ENCODE results near the gene GSPT1. TPM values are rescaled to one million over a fixed set of nuclear protein-coding genes. Genes with fewer than 3 reads are reported as not detected.

Gene GSPT1
- total RNA-seq, 1 experiment from 2014 or later = 102 TPM

DNA sequence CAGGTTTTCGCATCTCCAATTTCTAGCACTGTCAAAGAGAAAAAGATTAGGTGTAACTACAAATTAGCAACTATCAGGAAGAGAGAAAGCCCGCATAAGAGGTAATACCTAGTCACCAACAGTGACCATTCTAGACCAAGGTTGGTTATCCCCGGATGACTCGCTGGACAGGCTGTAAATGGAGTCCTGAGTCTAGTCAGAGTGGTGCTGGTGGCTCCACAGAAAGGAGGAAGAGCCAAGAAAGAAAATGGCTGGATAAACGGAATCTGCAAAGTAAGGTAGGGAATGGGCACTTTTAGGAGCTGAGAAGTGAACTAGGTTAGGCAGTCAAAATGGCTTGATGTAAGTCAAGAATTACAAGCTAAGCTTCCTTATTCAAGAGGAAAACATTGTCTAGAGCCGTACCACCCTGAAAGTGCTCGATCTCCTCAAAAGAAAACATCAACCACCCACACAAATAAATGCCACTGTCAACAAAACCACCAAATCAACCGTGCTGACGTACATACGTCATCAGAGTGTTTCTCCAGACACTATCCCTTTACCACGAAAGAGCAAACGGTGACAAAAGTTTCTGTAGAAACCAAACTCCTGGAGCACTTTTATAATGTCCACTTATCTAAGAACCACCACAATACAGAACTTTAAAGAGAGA is 2.2 kb downstream of the GSPT1 start:
- DNase-seq (ENCODE audit: low read depth) = peak; percentile 8

DNA sequence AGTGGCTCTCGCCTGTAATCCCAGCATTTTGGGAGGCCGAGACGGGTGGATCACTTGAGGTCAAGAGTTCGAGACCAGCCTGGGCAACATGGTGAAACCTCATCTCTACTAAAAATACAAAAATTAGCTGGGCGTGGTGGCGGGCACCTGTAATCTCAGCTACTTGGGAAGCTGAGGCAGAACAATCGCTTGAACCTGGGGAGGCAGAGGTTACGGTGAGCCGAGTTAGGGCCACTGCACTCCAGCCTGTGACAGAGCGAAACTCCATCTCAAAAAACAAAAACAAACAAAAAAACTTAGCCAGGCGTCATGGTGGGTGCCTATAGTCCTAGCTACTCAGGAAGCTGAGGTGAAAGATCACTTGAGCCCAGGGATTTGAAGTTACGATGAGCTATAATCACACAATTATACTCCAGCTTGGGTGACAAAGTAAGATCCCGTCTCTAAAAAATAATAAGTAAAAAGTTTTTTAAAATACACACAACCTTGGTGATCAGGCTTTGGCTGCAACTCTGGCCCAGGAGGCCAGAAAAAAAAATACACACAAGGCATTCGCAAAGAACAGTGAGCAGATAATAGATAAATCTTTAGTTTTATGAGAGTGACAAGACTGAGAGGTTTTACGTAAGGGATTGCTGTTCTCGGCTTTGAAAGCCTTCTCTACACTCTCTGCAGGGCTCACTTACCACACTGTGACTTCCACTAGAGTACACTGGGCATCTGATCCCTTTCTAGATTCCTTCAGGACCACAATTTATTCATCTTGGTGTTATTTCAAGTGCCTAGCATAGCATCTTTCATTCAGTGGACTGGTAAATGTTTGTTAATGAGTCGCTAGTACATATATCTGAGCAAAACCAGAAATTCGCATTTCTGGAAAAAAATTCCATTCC is 5.9 kb downstream of the GSPT1 start:
- no peak for DNase-seq (ENCODE audit: low read depth)

DNA sequence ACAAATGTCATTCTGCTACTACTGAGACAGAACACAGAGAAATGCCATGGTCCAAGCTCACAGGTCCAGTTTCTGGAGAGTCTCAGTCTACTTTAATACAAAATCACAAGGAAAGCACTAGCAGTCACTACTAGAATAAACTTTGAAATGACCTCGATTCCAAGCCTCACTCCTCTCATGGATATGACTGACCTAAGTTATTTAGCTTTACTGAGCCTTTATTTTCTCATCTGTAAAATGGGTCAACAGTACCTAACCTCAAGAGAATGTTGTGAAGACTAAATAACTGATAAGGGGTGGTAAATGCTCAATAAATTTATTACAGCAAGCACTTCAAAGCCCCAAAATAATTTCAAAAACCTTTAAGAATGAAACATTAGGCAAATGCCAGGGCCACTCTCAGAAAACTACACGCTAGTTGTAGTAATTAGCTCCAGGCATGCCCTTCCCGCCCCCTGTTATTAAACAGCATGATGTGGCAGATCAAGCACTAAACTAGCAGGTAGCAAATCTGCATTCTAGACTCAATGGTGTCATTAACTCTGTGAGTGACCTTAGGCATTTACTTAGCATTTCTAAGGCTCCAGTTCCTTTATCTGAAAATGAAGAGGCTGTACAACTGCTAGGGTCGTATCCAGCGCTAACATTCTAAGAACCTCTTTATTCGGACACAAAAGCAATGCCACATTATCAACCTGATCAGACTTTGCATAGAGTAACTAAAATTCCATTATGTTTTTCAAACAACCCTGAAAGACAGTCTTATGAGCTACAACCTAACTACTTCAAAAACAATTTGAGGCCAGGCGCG is 8.4 kb downstream of the GSPT1 start:
- DNase-seq (ENCODE audit: low read depth) = no peak

DNA sequence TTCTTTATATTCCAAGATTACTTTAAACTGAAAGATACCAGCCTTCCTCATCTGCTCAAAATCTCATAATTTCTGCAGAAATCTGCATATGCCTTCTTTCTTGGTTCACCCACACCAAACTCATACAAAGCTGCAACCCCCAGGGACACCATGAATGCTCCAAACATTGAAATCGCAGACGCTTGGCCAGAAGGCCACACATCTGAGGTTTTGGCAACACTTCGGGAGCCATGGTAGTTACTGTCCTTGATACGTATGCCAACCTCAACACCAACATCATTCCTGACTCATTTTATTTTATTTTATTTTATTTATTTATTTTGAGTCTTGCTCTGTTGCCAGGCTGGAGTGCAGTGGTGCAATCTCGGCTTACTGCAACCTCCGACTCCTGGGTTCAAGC is 11.8 kb downstream of the GSPT1 start:
- DNase-seq (ENCODE audit: low read depth) = no peak

DNA sequence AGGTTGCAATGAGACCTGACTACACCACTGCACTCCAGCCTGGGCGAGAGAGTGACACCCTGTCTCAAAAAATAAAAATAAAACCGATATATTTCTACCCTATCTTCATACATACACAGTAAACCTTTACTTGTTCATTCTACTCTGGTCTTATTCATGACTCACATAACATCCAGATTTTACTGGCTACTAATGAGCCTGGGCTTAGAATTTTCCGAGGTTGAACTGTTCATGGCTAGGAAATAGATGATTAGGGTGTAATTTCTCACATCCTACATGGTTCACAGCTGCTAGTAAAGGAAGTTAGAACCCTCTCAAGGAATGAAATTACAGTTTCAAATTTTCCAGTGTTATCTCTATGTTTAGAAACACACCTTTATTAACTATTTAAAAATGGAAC is 14.7 kb downstream of the GSPT1 start:
- no peak for DNase-seq (ENCODE audit: low read depth)

DNA sequence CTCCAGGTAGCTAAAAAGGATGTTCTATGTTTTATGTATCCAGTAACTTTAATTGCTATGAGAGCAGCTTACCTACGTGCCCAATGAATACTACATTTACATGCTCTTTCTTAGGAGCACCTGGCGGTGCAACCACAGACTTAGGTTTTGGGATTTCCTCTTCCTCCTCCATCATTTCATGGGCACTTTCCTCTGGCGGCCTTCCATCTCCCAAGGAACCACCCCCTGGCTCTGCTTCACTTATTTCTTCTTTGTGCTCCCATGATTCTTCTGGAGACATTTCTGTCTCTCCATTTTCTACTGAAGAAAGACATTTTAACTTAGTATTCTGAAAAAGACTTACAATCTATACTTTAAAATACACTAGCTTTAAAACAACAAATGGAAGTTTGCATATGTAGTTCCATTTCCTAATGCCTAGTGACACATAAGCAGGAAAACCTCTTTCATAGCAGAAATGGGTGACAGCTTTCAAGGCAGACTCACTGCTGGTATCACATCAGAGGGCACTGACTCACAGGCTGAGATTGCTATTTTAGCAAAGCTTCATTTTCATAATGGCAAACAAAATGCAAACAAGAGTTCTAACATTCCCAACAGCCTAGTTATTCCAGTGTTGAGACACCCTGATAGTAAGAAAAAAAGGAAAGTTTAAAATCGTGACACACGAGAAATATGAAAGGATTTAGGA is 19.1 kb downstream of the GSPT1 start:
- peak; percentile 10 for DNase-seq (ENCODE audit: low read depth)

DNA sequence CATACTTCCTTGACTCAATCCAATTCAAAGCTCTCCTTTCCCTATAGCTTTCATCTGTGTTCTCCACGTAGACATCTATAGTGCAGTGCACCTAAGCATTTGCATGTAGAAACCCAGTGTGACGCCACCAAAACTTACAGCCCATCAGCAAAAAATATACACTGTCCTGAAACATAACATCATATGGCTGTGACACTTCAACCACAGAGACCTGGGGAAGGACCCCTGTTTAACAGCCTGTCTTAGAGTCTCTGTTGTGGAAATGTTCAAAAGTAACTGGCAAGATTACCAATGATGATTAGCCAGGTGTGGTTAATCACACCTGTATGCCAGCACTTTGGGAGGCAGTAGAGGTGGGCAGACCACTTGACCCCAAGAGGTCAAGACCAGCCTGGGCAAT is 22.2 kb downstream of the GSPT1 start:
- no peak for DNase-seq (ENCODE audit: low read depth)

DNA sequence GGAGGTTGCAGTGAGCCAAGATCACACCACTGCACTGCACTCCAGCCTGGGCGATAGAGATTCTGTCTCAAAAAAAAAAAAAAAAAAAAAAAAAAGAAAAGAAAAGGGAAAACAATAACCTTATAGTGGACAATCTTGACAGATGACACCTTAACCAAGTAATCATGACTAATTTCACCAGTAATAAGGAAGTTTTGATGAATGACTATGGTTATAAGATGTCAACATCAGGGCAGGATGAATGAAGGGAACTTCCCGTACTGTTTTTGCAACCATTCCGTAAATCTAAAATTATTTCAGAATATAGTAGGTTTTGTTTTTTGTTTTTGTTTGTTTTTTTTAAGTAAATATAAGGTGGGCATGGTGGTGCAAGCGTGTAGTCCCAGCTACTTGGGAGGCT is 23.0 kb downstream of the GSPT1 start:
- no peak for DNase-seq (ENCODE audit: low read depth)

DNA sequence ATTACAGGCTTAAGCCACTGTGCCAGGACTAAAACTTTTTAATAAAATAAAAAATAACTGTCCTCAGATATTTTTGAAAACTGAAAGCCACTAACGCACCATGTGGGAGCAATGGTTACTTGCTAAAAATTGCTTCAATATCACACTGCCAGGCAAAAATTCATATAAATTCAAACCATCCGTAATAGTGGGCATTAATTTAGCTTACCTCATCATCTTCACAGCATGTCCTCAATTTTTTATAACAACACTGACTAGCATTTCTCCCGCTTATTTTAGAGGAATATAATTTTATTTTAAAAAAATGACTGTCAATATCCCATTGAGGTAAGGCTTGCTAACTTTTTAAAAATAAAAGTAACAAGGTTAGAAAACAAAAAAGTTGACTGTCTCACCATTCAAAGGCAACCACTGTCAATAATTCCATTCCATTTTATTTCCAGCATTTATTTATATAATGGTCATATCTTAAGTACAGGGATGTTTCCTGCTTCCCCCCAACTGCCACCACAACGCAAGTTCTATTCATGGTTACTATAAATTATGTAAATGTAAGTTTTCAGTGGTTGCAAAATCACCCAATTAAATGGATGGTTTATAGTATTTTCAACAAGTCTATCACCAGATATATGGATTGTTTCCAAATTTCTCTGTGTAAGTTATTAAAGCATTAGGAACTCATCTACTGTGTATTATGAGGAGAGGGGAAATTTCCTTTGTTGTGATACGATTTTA is 25.4 kb downstream of the GSPT1 start:
- DNase-seq (ENCODE audit: low read depth) = no peak

DNA sequence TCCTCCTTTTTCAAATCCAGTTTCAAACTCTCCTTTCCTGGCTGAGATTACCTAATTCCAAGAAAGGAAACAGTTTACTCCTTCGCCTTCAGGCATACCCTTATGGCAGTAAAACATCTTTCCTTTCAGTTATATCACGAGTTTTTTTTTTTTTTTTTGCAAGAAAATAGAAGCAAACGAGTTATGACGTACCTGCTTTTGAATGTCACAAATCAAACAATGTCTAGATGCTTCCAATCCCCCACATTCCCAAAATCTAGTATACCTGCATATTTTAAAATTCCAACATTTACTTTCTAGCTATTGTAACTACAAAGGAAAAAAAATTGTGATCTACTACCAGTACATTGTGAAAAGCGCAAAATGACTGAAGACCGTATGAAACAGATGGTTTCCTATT is 28.9 kb downstream of the GSPT1 start:
- DNase-seq (ENCODE audit: low read depth) = no peak

DNA sequence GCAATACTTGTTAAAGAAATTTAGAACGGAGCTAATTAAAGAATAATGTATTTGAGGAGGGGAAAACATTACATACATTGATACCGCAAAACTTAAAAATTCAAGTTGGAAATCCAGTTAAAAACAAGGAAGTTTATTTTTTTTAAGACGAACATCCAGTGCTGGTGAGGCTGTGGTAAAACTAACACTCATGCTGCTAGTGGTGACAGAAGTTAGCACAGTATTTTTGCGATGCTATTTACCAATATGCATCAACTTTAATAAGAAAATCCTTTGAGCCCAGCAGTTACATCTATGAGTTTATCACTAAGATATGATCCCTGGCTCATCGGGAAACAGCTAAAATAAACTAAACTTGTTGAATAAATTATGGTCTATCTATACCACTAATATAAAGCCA is 31.7 kb downstream of the GSPT1 start:
- DNase-seq (ENCODE audit: low read depth) = no peak

DNA sequence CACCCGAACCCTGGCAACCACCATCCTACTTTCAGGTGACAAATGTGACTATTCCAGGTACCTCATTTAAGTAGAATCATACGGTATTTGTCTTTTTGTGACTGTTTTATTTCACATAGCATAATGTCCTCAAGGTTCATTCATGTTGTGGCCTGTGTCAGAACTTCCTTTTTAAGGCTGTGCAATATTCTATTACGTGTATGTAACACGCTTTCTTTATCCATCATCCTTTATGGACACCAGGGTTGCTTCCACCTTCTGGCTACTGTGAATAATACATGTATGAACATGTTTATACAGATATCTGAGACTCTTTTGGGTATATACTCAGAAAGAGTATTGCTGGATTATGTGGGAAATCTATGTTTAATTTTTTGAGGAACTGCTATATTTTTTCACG is 35.7 kb downstream of the GSPT1 start:
- no peak for DNase-seq (ENCODE audit: low read depth)

DNA sequence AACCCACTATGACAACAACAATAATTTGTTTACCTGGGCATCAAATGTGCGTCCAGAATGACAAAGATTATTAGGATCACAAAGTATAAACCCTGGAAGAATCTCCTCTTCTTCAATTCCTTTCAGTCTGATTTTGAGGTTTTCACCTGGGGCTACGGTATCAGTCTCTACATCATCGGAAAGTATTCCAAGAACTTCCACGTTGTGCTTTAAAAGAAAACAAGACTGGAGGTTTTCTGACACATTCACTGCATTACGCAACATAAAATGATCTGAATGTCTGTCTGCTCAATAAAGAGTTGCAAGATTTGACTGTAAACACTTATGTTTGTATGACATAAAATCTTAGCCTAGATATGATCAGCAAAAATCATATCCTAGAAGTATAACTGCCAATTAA is 38.4 kb downstream of the GSPT1 start:
- no peak for DNase-seq (ENCODE audit: low read depth)

DNA sequence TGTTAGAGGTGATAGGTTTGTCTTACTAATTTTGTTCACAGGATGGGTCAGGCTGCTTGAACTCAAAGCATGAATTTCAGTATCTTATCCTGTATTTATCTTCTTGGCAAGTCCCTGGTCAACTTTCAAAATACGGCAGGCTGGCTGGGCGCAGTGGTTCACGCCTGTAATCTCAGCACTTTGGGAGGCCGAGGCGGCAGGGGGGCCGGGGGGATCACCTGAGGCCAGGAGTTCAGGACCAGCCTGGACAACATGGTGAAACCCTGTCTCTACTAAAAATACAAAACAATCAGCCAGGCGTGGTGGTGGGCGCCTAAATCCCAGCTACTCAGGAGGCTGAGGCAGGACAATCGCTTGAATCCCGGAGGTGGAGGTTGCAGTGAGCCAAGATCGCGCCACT is 39.5 kb downstream of the GSPT1 start:
- no peak for DNase-seq (ENCODE audit: low read depth)

DNA sequence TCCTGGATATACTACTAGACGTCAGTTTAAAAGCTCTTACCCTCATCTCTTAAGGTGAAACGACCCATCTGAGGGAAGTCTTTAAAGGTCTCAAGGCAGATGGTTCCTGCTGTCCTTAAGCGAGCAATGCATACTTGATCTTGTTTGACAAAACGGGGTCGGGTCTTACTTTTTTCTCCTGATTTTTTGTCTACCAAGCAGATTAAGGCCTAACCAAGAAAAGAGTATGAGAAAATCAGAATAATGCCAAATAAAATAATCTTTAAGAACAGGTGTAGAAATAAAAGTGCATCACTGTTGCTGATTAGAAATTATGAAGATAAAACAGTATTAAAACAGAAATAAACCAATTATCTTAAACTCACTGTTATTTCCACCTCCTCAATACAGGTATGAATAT is 40.0 kb downstream of the GSPT1 start:
- no peak for DNase-seq (ENCODE audit: low read depth)

DNA sequence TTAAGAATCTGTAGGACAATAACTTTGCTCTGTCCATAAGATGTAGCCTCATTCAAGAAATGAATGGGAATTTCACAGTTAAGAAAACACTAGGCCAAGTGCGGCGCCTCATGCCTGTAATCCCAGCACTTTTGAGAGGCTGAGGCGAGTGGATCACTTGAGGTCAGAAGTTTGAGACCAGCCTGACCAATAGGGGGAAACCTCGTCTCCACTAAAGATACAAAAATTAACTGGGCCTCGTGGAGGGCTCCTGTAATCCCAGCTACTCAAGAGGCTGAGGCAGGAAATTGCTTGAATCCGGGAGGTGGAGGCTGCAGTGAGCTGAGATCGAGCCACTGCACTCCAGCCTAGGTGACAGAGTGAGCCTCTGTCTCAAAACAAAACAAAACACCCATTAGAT is 44.6 kb downstream of the GSPT1 start:
- DNase-seq (ENCODE audit: low read depth) = no peak

DNA sequence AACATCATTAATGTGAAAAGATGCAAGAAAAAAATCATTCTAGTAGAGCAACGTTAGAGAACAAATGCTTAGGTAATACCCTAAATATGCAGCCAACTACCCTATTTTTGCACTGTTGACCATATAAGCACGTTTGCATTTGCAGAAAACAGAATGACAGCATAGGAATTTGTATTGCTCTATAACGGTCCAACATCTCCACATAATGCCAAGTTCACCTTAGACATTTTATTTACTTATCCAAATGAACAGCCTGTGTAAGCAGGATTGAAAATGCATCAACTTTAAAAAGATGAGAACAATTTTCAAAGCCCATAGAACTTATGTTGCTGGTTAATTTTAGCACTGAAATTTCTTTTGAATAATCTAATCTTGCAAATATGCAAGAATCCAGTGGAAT is 45.4 kb downstream of the GSPT1 start:
- no peak for DNase-seq (ENCODE audit: low read depth)

DNA sequence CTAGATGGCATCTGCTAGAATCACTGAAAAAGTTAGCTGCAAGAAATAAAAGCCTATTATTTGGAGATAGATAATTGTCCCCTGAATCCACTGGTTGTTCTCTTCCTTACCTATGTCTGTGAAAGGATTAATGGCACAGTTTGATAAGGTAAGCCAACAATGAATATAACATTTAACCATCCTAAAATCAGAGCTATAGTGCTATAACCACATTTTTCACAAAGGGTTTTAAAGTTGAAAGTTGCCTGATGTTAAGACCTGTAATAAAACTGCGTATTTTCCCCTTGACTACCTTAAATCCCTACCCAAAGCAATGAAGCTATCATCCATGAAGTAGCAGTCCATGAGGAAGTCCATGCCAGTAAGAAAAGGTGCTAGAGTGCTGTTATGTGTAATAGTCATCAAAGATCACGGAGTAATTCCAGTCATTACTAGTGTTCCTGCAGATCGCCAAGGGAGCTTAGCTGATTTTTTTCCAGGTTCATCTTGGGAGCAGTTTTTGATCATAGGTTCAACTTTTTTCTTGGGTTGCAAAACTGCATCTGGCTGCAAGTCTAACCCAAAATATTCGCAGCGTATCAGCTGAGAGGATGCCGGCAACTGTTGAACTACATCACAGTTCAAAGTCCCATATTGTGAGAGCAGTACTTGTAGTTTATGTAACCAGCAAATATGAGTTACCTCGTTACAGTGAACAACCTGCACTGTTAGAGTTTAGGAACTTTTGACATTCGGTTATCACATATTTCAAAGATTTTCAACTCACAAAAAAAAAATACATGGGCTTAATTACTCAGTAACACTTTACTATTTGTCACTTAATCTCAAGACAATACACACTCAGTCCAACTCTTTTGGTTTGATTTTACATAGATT is 46.2 kb downstream of the GSPT1 start:
- DNase-seq (ENCODE audit: low read depth) = no peak

DNA sequence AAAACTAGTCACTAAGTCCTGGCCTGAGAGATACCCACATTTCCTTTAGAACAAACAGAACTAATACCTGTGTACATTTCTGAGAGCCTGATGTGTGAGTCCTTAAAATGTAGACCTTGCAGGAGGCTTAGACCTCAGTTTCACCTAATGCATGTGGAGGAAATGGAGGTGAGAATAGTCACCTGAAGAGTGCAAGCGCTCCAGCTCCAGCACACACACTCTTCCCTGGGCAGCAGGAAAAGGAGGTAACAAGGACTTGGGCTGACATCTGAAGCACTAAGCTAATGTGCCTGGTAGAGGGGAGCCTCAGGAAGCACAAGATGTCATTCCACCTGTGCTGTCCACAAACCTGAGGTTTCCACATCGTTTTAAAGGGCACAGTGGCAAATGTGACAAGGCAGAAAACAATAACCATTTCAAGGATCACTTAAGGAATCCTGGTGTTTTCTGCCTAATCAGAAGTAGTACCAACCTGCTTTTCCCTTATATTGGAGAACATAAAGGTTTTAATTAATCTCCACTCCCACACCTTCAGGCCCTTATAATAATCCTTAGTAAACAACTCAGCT is 47.3 kb downstream of the GSPT1 start:
- no peak for DNase-seq (ENCODE audit: low read depth)

DNA sequence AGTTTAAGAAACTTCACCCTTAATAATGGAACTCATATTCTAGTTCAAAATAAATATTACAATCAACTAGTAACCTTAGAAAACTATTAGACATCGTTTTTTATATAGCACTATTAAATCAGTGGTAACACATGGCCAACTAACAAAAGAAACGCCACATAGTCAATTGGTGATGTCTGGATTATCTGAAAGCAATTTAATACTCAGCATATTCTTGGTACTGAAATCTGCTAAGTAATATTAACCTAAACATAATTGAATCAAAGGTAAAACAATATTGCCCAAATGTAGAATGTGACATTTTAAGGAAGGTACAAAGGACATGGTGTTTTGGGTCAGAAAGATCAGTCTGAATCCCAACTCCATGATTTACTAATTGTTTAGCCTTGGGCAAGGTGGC is 53.3 kb downstream of the GSPT1 start:
- DNase-seq (ENCODE audit: low read depth) = no peak
